ENCODE results near the gene ATG9B. TPM values are rescaled to one million over a fixed set of nuclear protein-coding genes. Genes with fewer than 3 reads are reported as not detected.
A peak's percentile ranks its signal among the peaks of the same experiment; 100 is the strongest.

Gene ATG9B
- total and polyA plus RNA-seq, 9 of the 15 experiments (the other 6 are each of a cell fraction or from before 2014, with no cell fraction given) = 0.29 to 8.0 (median 2.1) TPM

- TF ChIP-seq REST (IDR thresholded peaks at IDR 0.05; ENCODE audit: borderline replicate concordance) (peak; percentile 66; the same call in 1 of the 2 replicates), REST (CRISPR knock-in tag; IDR thresholded peaks at IDR 0.05; ENCODE audit: low read depth) (no peak), NFIC (IDR thresholded peaks at IDR 0.05) (0 out of 2 replicates have a peak, but pooled peaks have one; percentile 5), ARID2 (IDR thresholded peaks at IDR 0.05) (0 out of 2 replicates have a peak, but pooled peaks have one; percentile 22), CBFA2T3 (IDR thresholded peaks at IDR 0.05) (no peak), CHD2 (IDR thresholded peaks at IDR 0.05; ENCODE audit: low read depth, low read length) (0 out of 2 replicates have a peak, but pooled peaks have one; percentile 5), ZNF766 (CRISPR knock-in tag; conservative IDR thresholded peaks at IDR 0.05) (no peak), ID3 (CRISPR knock-in tag; IDR thresholded peaks at IDR 0.05) (no peak), ID3 (tag; IDR thresholded peaks at IDR 0.05) (no peak)
Measured at GRCh38 chr7:151012911-151013347, 11.4 kb downstream of the ATG9B start (continued).
